Natural killer cell (primary cell): Measurements from ENCODE around the gene RALGPS1. TPM values are rescaled to one million over a fixed set of nuclear protein-coding genes. Genes with fewer than 3 reads are reported as not detected.

Experiments
- ATAC-seq, 3 donors: fragments of 150-1000 bp in 2 of 3; fragments of 200-7000 bp in 1 of 3; cut with Tn5 transposase; 1 replicate in 1 of 3; 2 replicates in 2 of 3; pipeline ENCODE4 v1.10.0; 2021; ENCODE audit warnings: mild to moderate bottlenecking in 2 of 3, moderate library complexity in 2 of 3
- DNase-seq, 2 donors: peaks; one replicate each; pipeline versions ENCODE4 v3.0.0 to v3.0.0-alpha.2; 2013 to 2021; ENCODE audit warnings: mixed read lengths in 1 of 2
- H3K27ac ChIP-seq: one replicate; pipeline ENCODE4 v1.5.1; 2013; ENCODE audit warnings: mild to moderate bottlenecking, low read length
- H3K27me3 ChIP-seq: one replicate; pipeline ENCODE4 v1.6.1; 2013; ENCODE audit warnings: low read length; ENCODE audit not compliant: control insufficient read depth, insufficient read depth
- H3K36me3 ChIP-seq: one replicate; pipeline ENCODE4 v1.6.1; 2013; ENCODE audit warnings: low read length; ENCODE audit not compliant: control insufficient read depth, insufficient read depth
- H3K4me1 ChIP-seq: one replicate; pipeline ENCODE4 v1.6.1; 2013; ENCODE audit warnings: low read length; ENCODE audit not compliant: control insufficient read depth, insufficient read depth
- H3K4me3 ChIP-seq: one replicate; pipeline ENCODE4 v1.5.1; 2013; ENCODE audit warnings: low read length
- H3K9me3 ChIP-seq: one replicate; pipeline ENCODE4 v1.6.1; 2013; ENCODE audit warnings: low read length; ENCODE audit not compliant: control insufficient read depth, insufficient read depth
- H3K27ac Mint-ChIP-seq, 2 donors: one replicate each; pipeline ENCODE4 v1.8.0; 2022; ENCODE audit warnings: mild to moderate bottlenecking in 2 of 2, mixed read lengths in 2 of 2, moderate library complexity in 1 of 2
- H3K27me3 Mint-ChIP-seq, 2 donors: one replicate each; pipeline ENCODE4 v1.8.0; 2022; ENCODE audit warnings: low read depth in 2 of 2, mixed read lengths in 2 of 2
- H3K36me3 Mint-ChIP-seq: one replicate; pipeline ENCODE4 v1.8.0; 2022; ENCODE audit warnings: mixed read lengths
- H3K4me1 Mint-ChIP-seq, 2 donors: one replicate each; pipeline ENCODE4 v1.8.0; 2022; ENCODE audit warnings: mixed read lengths in 2 of 2
- H3K4me3 Mint-ChIP-seq: one replicate; pipeline ENCODE4 v1.8.0; 2022; ENCODE audit warnings: mild to moderate bottlenecking, moderate library complexity, mixed read lengths
- H3K9me3 Mint-ChIP-seq, 2 donors: one replicate each; pipeline ENCODE4 v1.8.0; 2022; ENCODE audit warnings: mixed read lengths in 2 of 2
- WGBS: methylation state at CpG from one replicate; pipeline ENCODE4 v1.1.7; 2013; ENCODE audit warnings: missing lambda C conversion rate; ENCODE audit not compliant: insufficient coverage; 5-methylcytosine and 5-hydroxymethylcytosine counted together
- intact Hi-C: fragments of 100-400 bp; cut with micrococcal nuclease; formaldehyde crosslinking; loops from one replicate; pipeline ENCODE4 v1.14.2; 2022
- total RNA-seq, 4 donors: library from RNA; stranded (reverse); fragments of 120-200 nt in 1 of 4; gene quantifications; one replicate each; pipeline versions ENCODE4 v1.2.3 to v1.2.4, GENCODE V29; 2013 to 2022
- TF ChIP-seq, protein P1 (sequence below): fragments of 200-600 bp; IDR thresholded peaks from one replicate; pipeline ENCODE4 v1.8.0; 2022; ENCODE audit warnings: antibody characterized with exemption

The RALGPS1 gene
- total RNA-seq, 3 donors from 2014 or later (not counting 1 experiment from before 2014, with no cell fraction given), result 11.9 to 21.2 (median 13.2) TPM

DNA sequence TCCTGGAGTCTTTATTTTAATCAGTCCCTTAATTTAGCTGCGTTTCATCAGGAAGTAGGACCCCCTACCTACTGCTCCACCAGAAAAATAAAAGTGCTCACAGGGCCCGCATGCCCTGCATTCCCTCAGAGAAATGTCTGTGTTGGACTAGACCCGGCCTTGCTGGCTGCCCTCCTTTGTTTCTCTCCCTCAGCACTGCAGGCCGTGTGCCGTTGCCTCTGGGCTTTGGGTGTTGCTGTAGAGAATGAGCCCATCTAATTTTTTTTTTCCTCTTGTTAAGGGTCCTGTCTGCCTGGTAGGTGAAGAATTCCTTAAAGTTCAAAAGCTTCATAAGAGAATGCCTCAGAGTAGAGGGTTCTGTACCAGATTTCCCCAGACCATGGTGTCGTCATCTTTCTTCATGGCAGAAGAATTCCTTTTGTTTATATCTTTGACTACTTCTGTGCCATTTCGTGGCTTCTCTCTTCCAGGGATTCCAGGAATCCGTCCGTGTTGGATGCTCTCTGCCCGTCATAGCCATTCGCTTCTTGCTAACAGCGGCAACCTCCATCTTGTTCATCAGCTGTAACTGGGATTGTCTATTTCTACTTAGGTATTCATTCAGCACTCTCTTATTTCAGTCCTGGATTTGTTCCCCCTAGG lies 257.6 kb downstream of the RALGPS1 start:
- ATAC-seq, result no peak
- no peaks in the 10 kb centered on the region for H3K36me3 Mint-ChIP-seq
- H3K27me3 Mint-ChIP-seq, result no peaks in the 10 kb centered on the region
- intact Hi-C loops, result no loop called here
- H3K27ac Mint-ChIP-seq, result no peak overlapping the region
- TF ChIP-seq, protein P1, sequence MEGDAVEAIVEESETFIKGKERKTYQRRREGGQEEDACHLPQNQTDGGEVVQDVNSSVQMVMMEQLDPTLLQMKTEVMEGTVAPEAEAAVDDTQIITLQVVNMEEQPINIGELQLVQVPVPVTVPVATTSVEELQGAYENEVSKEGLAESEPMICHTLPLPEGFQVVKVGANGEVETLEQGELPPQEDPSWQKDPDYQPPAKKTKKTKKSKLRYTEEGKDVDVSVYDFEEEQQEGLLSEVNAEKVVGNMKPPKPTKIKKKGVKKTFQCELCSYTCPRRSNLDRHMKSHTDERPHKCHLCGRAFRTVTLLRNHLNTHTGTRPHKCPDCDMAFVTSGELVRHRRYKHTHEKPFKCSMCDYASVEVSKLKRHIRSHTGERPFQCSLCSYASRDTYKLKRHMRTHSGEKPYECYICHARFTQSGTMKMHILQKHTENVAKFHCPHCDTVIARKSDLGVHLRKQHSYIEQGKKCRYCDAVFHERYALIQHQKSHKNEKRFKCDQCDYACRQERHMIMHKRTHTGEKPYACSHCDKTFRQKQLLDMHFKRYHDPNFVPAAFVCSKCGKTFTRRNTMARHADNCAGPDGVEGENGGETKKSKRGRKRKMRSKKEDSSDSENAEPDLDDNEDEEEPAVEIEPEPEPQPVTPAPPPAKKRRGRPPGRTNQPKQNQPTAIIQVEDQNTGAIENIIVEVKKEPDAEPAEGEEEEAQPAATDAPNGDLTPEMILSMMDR, result no peak
- H3K36me3 ChIP-seq, result no peaks in the 10 kb centered on the region
- no peaks in the 10 kb centered on the region for H3K27me3 ChIP-seq
- no peak overlapping the region for H3K4me3 ChIP-seq
- WGBS, result 92% methylated on average over 12 of the region's 12 CpGs
- H3K4me1 ChIP-seq, result peaks cover under 1% of the 10 kb centered on the region
- H3K27ac ChIP-seq, result no peak overlapping the region
- DNase-seq, result no peak
- H3K9me3 Mint-ChIP-seq, result no peaks in the 10 kb centered on the region
- H3K9me3 ChIP-seq, result no peaks in the 10 kb centered on the region
- H3K4me3 Mint-ChIP-seq, result no peak overlapping the region
- H3K4me1 Mint-ChIP-seq, result no peaks in the 10 kb centered on the region

DNA sequence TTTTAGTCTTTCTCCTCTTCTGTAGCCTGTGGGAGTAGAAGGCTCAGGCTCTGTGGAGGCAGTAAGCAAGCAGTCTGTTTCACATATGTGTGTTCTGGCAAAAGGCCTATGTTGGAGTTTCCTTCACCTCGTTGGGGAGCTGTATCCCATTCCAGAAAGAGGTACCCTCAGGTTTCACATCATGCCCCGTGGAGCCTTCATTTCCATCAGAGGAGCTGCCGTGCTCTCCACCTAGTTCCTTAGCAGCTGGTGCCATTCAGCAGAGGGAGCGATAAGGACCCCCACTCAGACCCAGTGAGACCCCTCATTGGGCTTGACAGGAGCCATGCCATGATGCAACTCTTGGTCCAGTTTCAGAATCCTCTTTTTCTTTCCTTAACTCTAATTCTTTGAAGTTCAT lies 258.5 kb downstream of the RALGPS1 start:
- Mint-ChIP-seq H3K36me3 (no peaks in the 10 kb centered on the region), H3K4me1 (no peaks in the 10 kb centered on the region), H3K4me3 (no peak overlapping the region), H3K9me3 (no peaks in the 10 kb centered on the region), H3K27ac (no peak overlapping the region), H3K27me3 (no peaks in the 10 kb centered on the region)
- intact Hi-C loops, result no loop called here
- no peak overlapping the region for H3K27ac ChIP-seq
- H3K36me3 ChIP-seq, result no peaks in the 10 kb centered on the region
- no peaks in the 10 kb centered on the region for H3K27me3 ChIP-seq
- no peaks in the 10 kb centered on the region for H3K4me1 ChIP-seq
- no peak for ATAC-seq
- no peaks in the 10 kb centered on the region for H3K9me3 ChIP-seq
- TF ChIP-seq, protein P1, result no peak
- DNase-seq, result no peak
- no peak overlapping the region for H3K4me3 ChIP-seq
- WGBS, result 92% methylated on average over 4 of the region's 4 CpGs

DNA sequence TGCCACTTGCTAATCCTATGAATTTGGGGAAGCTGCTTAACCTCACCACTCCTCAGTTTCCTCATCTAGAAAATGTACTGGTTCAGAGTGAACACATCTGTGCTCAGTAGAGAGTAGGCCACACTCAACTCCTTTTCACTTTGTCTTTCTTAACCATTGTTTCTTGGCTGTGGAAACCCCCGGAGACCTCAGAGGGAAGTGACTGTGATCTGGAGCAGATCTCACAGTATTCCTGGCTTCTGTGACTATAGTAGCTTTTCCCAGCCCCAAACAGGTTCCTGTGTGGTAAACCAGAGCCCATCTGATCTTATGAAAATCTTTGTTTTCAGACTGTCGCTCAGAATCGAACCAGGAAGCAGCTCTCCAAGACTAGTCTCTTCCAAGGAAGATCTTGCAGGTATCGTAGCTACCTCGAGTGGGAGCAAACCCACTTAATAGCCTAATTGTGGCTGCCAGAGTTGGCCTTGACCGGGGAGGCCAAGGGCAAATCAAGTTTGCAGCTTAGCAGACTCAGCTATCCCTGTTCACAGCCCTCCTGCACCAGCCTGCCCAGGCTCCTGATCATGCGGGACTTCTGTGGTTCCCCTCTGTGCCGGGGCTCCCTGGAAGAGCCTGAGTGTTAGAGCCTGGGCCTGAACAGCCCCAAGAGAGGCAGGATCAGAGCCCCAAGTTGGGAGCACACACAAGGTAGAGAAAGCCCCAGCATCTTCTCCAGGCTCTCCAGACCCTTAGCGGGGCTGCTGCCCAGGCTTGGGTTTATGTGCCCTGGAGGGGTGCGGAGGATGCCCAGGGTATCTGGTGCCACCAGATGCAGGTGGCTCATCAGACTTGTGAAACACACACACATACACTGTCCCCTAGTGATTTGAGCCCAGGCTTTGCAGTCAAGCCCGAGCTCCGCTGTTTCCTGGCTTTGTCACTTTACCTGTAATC lies 260.1 kb downstream of the RALGPS1 start:
- no peak overlapping the region for H3K4me3 Mint-ChIP-seq
- intact Hi-C loops, result no loop called here
- WGBS, result 87% methylated on average over 12 of the region's 12 CpGs
- Histone ChIP-seq H3K9me3 (no peaks in the 10 kb centered on the region), H3K4me3 (no peak overlapping the region), H3K4me1 (no peaks in the 10 kb centered on the region), H3K27ac (no peak overlapping the region), H3K27me3 (no peaks in the 10 kb centered on the region), H3K36me3 (no peaks in the 10 kb centered on the region)
- no peaks in the 10 kb centered on the region for H3K9me3 Mint-ChIP-seq
- no peaks in the 10 kb centered on the region for H3K27me3 Mint-ChIP-seq
- no peak overlapping the region for H3K27ac Mint-ChIP-seq
- ATAC-seq (no peak), DNase-seq (peak in 1 of 2 donors; percentile 1)
- H3K4me1 Mint-ChIP-seq, result no peaks in the 10 kb centered on the region
- TF ChIP-seq, protein P1, result no peak
- H3K36me3 Mint-ChIP-seq, result no peaks in the 10 kb centered on the region
